WTC11 (cell line): Measurements from ENCODE around the gene ALK. TPM values are rescaled to one million over a fixed set of nuclear protein-coding genes. Genes with fewer than 3 reads are reported as not detected.

Experiments
- ATAC-seq: fragments of 200-7000 bp; cut with Tn5 transposase; 2 replicates; pipeline ENCODE4 v1.10.0; 2021; ENCODE audit warnings: mild to moderate bottlenecking, moderate library complexity
- CTCF ChIA-PET: fragments of 300-600 bp; sonication (Branson Sonifier 250); formaldehyde crosslinking; loops from one replicate; lab custom pipeline; 2021; ENCODE audit warnings: antibody characterized with exemption; lab: Charles Lee
- POLR2A ChIA-PET: fragments of 350-600 bp; sonication (Branson Sonifier 250); formaldehyde crosslinking; loops from one replicate; lab custom pipeline; 2021; ENCODE audit warnings: antibody characterized with exemption; lab: Charles Lee
- DNase-seq: peaks from one replicate; pipeline ENCODE4 v3.0.0; 2021; ENCODE audit warnings: low spot score
- H3K27ac Mint-ChIP-seq: 2 replicates; pipeline ENCODE4 v1.8.0; 2021; ENCODE audit warnings: mixed read lengths
- H3K27me3 Mint-ChIP-seq: 2 replicates; pipeline ENCODE4 v1.8.0; 2021; ENCODE audit warnings: low read depth, mild to moderate bottlenecking, moderate library complexity, mixed read lengths
- H3K36me3 Mint-ChIP-seq: 2 replicates; pipeline ENCODE4 v1.8.0; 2021; ENCODE audit warnings: mixed read lengths
- H3K4me1 Mint-ChIP-seq: 2 replicates; pipeline ENCODE4 v1.8.0; 2022; ENCODE audit warnings: mixed read lengths
- H3K4me3 Mint-ChIP-seq: 2 replicates; pipeline ENCODE4 v1.8.0; 2021; ENCODE audit warnings: mild to moderate bottlenecking, moderate library complexity, mixed read lengths
- H3K9me3 Mint-ChIP-seq: 2 replicates; pipeline ENCODE4 v1.8.0; 2021; ENCODE audit warnings: mixed read lengths
- CBFB ChIP-seq: sonication (generic); formaldehyde crosslinking; IDR thresholded peaks from 2 replicates; pipeline ENCODE4 v1.8.1; 2022; ENCODE audit warnings: mild to moderate bottlenecking, low read depth, missing genetic modification reagents
- CREM ChIP-seq: sonication (generic); formaldehyde crosslinking; IDR thresholded peaks from 2 replicates; pipeline ENCODE4 v1.8.1; 2022; ENCODE audit warnings: mild to moderate bottlenecking, missing genetic modification reagents, moderate library complexity
- ETV6 ChIP-seq: sonication (generic); formaldehyde crosslinking; IDR thresholded peaks from 2 replicates; pipeline ENCODE4 v1.8.1; 2022; ENCODE audit warnings: mild to moderate bottlenecking, missing genetic modification reagents
- FOXK1 ChIP-seq: sonication (generic); formaldehyde crosslinking; IDR thresholded peaks from 2 replicates; pipeline ENCODE4 v1.8.0; 2022; ENCODE audit warnings: mild to moderate bottlenecking, moderate library complexity, missing genetic modification reagents
- GRHL2 ChIP-seq: fragments of 250-450 bp; sonication (Bioruptor Pico); IDR thresholded peaks from 2 replicates; pipeline ENCODE4 v1.8.0; 2022; ENCODE audit warnings: mild to moderate bottlenecking, moderate library complexity; ENCODE audit not compliant: insufficient replicate concordance, severe bottlenecking
- PRDM15 ChIP-seq: sonication (generic); formaldehyde crosslinking; IDR thresholded peaks from 2 replicates; pipeline ENCODE4 v1.8.0; 2022; ENCODE audit warnings: missing genetic modification reagents
- SP1 ChIP-seq: sonication (generic); formaldehyde crosslinking; conservative IDR thresholded peaks from 2 replicates; pipeline ENCODE4 v1.8.1; 2022; ENCODE audit warnings: missing genetic modification reagents
- TP53 ChIP-seq: sonication (generic); formaldehyde crosslinking; IDR thresholded peaks from 2 replicates; pipeline ENCODE4 v1.8.1; 2023; ENCODE audit warnings: mild to moderate bottlenecking, missing genetic modification reagents
- ZNF121 ChIP-seq: sonication (generic); formaldehyde crosslinking; IDR thresholded peaks from 2 replicates; pipeline ENCODE4 v1.8.0; 2023; ENCODE audit warnings: missing genetic modification reagents
- ZNF281 ChIP-seq: sonication (generic); formaldehyde crosslinking; IDR thresholded peaks from 2 replicates; pipeline ENCODE4 v1.8.0; 2023; ENCODE audit warnings: mild to moderate bottlenecking, missing genetic modification reagents
- total RNA-seq: library from RNA; stranded (reverse); gene quantifications from 3 replicates; pipeline ENCODE4 v1.2.3, GENCODE V29; 2021
- TF ChIP-seq, protein P1 (sequence below): fragments of 250-450 bp; sonication (Bioruptor Pico); conservative IDR thresholded peaks from 2 replicates; pipeline ENCODE4 v1.9.0; 2021; ENCODE audit warnings: mild to moderate bottlenecking
- TF ChIP-seq, protein P2 (sequence below): sonication (generic); formaldehyde crosslinking; IDR thresholded peaks from 2 replicates; pipeline ENCODE4 v1.8.1; 2023; ENCODE audit warnings: mild to moderate bottlenecking, missing genetic modification reagents
- TF ChIP-seq, protein P3 (sequence below): sonication (generic); formaldehyde crosslinking; IDR thresholded peaks from 2 replicates; pipeline ENCODE4 v1.8.1; 2022; ENCODE audit warnings: low read depth, missing genetic modification reagents, borderline replicate concordance

The ALK gene
- total RNA-seq, 1 experiment from 2014 or later, result not detected

- ATAC-seq (no peak), DNase-seq (no peak)
- TF ChIP-seq ZNF281 (CRISPR knock-in tag) (no peak), SP1 (CRISPR knock-in tag) (no peak), FOXK1 (CRISPR knock-in tag) (no peak), ETV6 (no peak), ZNF121 (CRISPR knock-in tag) (no peak), CBFB (CRISPR knock-in tag) (no peak), CREM (CRISPR knock-in tag) (no peak), PRDM15 (CRISPR knock-in tag) (no peak), GRHL2 (CRISPR knock-in tag) (no peak), TP53 (no peak)
- TF ChIP-seq, protein P1, sequence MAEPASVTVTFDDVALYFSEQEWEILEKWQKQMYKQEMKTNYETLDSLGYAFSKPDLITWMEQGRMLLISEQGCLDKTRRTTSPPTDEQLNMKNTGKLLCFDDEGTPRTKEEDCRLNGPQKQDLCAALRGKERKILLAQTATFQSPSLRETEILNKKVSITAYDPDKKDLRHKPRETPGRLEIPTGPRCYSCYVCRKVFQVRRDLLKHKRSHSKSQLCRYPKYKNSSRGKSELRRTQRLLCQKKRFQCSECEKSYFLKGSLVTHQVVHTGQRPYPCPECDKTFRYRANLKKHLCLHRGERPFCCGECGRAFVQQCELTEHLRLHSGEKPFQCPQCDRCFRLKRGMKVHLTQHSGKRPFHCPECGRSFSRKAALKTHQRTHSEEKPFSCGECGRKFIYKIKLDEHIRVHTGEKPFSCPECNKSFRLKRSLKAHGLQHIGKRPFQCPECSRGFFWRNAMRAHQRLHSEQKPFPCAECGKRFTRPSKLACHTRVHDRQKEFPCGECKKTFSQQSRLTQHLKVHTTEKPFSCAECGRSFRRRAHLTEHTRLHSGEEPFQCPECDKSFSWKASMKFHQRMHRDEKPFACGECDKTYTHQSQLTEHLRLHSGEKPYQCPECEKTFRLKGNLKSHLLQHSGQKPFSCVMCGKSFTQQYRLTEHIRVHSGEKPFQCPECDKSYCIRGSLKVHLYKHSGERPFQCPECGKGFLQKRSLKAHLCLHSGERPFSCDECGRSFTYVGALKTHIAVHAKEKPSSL (CRISPR knock-in tag), result no peak
- TF ChIP-seq, protein P2, sequence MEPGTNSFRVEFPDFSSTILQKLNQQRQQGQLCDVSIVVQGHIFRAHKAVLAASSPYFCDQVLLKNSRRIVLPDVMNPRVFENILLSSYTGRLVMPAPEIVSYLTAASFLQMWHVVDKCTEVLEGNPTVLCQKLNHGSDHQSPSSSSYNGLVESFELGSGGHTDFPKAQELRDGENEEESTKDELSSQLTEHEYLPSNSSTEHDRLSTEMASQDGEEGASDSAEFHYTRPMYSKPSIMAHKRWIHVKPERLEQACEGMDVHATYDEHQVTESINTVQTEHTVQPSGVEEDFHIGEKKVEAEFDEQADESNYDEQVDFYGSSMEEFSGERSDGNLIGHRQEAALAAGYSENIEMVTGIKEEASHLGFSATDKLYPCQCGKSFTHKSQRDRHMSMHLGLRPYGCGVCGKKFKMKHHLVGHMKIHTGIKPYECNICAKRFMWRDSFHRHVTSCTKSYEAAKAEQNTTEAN (CRISPR knock-in tag), result no peak
- TF ChIP-seq, protein P3, sequence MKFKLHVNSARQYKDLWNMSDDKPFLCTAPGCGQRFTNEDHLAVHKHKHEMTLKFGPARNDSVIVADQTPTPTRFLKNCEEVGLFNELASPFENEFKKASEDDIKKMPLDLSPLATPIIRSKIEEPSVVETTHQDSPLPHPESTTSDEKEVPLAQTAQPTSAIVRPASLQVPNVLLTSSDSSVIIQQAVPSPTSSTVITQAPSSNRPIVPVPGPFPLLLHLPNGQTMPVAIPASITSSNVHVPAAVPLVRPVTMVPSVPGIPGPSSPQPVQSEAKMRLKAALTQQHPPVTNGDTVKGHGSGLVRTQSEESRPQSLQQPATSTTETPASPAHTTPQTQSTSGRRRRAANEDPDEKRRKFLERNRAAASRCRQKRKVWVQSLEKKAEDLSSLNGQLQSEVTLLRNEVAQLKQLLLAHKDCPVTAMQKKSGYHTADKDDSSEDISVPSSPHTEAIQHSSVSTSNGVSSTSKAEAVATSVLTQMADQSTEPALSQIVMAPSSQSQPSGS, result no peak
- peaks cover 15% of the 10 kb centered on the region for H3K9me3 Mint-ChIP-seq
- H3K4me3 Mint-ChIP-seq, result no peak overlapping the region
- H3K27ac Mint-ChIP-seq, result no peak overlapping the region
- ChIA-PET CTCF (no interaction called here), POLR2A (no interaction called here)
- H3K36me3 Mint-ChIP-seq, result 0 out of 2 replicates have a peak, but pooled peaks cover 4% of the 10 kb centered on the region
- H3K27me3 Mint-ChIP-seq, result no peaks in the 10 kb centered on the region
- no peaks in the 10 kb centered on the region for H3K4me1 Mint-ChIP-seq
Observed at GRCh38 chr2:29789911-29790485, 131.4 kb downstream of the ALK start.
